SU-DHL-6 (cell line): ENCODE results near the gene OBSL1.

Experiments used
- CTCF ChIP-seq: fragments of 200-600 bp; sonication (generic); IDR thresholded peaks from one replicate; pipeline ENCODE4 v1.5.1; 2017; ENCODE audit warnings: antibody characterized with exemption, mild to moderate bottlenecking, low read length, moderate library complexity; ENCODE audit not compliant: insufficient read depth, poor library complexity, severe bottlenecking
- EZH2phosphoT487 ChIP-seq: fragments of 200-600 bp; sonication (generic), shearing (Covaris generic); conservative IDR thresholded peaks from 2 replicates; pipeline ENCODE4 v1.6.1; 2018; ENCODE audit warnings: mild to moderate bottlenecking, antibody characterized with exemption, low read length, moderate library complexity, mixed read lengths

- TF ChIP-seq CTCF (no peak), EZH2phosphoT487 (no peak)
Measured at GRCh38 chr2:219502618-219503017, 68.7 kb downstream of the OBSL1 start.
